NCI-H82 (cell line): Measurements from ENCODE around the gene MAN2C1.
"Not testable (repeated sequence)": the region's sequence is repeated elsewhere in the genome, so short reads cannot be mapped to it uniquely, and the experiment has no call there.

Experiments
- DNase-seq: peaks from one replicate; lab custom pipeline; 2025; lab: John Stamatoyannopoulos, UW

The MAN2C1 gene

DNA sequence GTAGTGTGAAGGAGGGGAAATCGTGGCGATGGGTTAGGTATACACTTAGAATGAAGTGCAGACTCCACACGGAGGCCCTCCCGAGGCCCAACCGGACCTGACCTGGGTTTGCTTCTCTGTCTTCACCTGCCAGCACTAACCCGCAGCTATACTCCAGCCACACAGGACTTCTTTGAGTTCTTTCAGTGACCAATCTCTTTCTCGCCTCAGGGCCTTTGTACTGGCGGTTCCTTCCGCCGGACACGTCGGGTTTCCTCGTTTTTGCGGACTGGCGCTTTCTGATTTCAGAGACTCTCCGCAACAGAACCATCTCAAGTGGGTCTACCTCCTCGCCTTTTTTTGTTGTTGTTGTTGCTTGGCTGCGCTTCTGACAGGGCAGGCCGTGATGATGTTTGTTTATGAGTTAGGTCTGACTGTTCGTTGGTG lies 21.6 kb downstream of the MAN2C1 start, which contains the start of gene NEIL1:
Gene NEIL1, plus strand, starts transcription at position 244 of the 426 bp plus-strand sequence. CDS start 1,867 bp downstream, outside the sequence.
- DNase-seq = no peak

DNA sequence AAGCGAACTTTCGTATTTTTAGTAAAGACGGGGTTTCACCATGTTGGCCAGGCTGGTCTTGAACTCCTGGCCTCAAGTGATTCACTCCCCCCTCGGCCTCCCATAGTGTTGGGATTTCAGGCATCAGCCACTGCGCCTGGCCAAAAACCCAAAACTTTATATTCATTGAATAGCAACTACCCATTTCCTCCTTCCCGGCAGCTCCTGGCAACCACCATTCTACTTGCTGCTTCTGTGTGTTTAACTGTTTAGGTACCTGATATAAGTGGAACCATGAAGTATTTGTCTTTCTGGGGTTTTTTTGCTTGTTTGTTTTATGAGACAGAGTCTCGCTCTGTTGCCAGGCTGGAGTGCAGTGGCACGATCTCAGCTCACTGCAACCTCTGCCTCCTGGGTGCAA lies 24.5 kb downstream of the MAN2C1 start:
- DNase-seq = not testable (repeated sequence)

DNA sequence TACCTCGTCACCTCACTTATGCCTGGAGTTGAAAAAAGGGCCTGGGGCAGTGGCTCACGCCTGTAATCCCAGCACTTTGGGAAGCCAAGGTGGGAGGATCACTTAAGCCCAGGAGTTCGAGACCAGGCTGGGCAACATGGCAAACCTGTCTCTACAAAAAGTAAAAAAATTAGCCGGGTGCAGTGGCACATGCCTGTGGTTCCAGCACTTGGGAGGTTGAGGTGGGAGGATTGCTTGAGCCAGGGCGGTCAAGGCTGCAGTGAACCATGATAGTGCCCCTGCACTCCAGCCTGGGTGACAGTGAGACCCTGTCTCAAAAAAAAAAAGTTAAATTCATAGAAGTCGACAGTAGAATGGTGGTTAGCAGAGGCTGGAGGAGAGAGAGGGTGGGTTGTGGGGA lies 26.2 kb downstream of the MAN2C1 start:
- no peak for DNase-seq

DNA sequence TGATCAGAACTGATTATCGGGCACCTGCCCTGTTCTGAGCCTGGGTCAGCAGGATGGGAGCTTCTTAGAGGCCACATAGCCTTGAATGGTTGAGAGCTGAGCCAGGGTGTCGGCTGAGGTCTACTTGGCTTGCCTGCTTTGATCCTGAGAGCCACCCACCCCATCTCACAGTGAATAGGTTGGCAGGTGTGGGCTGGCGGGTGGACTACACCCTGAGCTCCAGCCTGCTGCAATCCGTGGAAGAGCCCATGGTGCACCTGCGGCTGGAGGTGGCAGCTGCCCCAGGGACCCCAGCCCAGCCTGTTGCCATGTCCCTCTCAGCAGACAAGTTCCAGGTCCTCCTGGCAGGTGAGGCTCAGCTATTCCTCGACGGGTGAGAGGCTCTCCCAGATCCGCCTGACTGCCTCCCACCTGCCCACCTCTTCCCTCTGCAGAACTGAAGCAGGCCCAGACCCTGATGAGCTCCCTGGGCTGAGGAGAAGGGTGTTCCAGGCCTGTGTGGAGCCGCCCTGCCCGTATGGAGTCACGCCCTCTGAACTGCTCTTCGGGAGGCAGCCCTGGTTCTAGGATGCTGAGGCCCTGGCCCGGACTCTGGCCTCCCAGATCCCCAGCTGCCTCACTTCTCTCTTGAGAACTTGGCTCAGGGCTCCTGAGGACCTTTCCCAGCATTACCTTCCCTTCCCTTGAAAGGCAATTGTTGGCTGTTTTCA lies 28.7 kb downstream of the MAN2C1 start:
- no peak for DNase-seq

DNA sequence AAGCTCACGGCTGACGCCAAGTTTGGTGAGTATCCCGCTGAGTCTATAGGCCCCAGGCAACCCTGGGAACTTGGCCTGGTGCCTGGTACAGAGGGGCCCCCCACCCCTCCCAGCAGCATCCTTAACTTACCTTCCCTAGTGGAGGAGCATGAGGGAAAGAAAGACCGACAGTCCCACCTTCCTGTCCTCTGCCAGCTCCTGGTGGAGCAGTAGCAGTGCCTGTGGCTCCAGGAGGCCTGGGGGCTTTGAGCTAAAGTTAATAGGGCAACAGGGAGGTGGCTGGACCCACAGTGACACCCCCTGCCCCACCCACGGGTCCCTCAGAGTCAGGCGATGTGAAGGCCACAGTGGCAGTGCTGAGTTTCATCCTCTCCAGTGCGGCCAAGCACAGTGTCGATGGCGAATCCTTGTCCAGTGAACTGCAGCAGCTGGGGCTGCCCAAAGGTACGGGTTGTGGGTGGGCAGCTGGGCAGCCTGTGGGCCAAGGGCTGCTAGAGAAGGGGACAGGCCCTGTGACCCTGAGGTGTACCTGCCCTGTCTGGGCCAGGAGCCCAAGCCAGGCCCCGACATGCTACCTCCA lies 29.7 kb downstream of the MAN2C1 start:
- no peak for DNase-seq

DNA sequence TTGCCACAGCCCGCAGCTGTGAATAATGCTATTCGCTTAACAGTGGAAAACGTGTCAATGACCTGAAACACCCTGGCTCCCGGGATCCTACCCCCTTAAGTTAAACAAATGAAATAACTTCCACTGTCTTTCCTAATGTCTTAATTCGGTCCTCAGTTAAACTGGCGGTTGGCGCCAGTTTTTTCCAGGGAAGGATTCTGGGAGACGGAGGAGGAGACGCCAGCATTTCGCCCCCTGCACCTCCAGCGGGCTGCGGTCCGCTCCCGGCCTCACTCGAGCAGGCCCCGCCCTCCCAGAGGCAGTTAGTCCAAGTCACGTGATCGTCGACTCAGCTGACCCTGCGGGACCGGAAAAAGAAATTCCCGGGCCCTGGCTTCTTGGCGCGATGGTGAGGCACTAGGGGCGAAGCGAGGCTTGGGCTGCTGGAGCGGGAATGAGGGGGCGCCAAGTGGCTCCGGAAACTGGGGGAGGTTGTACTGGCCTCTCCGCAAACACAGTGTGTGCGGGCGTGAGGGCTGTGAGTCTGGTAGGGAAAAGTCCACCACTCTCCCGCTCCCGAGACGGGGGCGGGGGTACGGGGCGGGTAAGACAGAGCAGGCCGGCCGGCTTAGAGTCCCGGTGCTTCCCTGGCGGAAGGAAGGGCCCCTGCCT lies 32.6 kb downstream of the MAN2C1 start, which contains the start of gene COMMD4:
Gene COMMD4, plus strand, starts transcription at position 359 of the 651 bp plus-strand sequence. Its CDS starts 27 bp downstream, at position 386.
- peak; percentile 98 for DNase-seq

DNA sequence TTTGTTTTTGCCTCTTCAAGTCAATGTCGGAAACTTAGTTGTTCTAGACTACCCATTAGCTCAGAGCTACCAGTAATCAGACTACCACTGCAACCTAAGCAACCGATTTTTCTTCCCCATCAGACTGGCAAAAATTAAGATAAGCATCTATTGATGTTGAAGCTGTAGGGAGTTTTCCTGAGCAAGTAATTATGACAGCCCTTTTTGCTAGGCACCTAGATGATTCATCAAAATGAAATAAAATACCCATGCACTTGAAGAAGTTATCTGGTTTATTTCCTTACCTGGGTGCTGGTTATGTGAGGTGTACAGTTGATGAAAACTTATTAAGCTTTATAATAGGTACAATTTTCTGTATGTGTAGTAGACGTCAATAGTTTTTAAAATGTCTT lies 33.1 kb downstream of the MAN2C1 start:
- DNase-seq = no peak

DNA sequence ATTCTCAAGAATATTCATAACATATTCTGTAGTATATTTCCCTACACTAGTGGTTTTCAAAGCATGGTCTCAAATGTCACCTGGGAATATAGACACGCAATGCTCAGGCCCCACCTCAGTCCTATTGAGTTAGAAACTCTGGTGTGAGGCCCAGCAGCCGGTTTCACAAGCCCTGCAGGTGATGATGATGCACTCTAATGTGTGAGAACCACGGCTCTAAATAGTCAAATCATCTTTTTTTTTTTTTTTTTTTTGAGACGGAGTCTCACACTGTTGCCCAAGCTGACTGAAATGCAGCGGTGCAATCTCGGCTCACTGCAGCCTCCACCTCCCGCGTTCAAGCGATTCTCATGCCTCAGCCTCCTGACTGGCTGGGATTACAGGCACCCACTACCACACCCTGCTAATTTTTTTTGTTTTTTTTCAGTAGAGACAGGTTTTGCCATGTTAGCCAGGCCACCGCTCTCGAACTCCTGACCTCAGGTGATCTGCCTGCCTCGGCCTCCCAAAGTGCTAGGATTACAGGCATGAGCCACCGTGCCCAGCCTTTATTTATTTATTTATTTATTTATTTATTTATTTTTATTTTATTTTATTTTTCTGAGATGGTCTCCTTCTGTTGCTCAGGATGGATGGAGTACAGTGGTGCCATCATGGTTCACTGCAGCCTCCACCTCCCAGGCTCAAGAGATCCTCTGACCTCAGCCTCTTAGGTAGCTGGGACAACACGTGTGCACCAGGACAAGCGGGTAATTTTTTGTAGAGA lies 34.6 kb downstream of the MAN2C1 start:
- not testable (repeated sequence) for DNase-seq

DNA sequence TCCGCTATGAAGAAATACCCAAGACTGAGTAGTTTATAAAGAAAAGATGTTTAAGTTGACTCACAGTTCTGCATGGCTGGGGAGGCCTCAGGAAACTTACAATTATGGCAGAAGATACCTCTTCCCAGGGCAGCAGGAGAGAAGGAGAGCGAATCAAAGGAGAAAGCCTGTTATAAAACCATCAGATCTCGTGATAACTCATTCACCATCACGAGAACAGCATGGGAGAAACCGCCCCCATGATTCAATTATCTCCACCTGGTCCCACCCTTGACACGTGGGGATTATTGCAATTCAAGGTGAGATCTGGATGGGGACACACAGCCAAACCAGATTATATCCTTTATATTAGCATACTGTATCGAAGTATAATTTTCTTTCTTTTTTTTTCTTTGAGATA lies 36.3 kb downstream of the MAN2C1 start:
- DNase-seq = peak; percentile 38

DNA sequence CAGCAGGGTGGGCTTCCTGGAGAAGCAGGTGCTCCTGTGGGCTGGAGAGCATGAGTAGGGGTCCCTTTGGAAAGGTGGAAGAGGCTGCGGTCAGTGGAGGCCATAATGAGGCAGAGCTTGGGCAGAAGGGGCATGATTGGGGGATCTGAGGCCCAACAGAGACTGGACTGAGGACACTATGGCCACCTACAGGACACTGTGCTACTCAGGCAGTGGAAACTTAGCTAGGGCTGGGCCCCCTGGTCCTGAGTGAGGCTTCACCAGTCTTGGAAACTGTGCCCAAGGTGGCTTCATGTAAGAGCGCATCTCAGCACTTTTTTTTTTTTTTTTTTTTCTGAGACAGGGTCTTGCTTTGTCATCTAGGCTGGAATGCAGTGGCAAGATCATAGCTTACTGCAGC lies 38.8 kb downstream of the MAN2C1 start:
- no peak for DNase-seq

DNA sequence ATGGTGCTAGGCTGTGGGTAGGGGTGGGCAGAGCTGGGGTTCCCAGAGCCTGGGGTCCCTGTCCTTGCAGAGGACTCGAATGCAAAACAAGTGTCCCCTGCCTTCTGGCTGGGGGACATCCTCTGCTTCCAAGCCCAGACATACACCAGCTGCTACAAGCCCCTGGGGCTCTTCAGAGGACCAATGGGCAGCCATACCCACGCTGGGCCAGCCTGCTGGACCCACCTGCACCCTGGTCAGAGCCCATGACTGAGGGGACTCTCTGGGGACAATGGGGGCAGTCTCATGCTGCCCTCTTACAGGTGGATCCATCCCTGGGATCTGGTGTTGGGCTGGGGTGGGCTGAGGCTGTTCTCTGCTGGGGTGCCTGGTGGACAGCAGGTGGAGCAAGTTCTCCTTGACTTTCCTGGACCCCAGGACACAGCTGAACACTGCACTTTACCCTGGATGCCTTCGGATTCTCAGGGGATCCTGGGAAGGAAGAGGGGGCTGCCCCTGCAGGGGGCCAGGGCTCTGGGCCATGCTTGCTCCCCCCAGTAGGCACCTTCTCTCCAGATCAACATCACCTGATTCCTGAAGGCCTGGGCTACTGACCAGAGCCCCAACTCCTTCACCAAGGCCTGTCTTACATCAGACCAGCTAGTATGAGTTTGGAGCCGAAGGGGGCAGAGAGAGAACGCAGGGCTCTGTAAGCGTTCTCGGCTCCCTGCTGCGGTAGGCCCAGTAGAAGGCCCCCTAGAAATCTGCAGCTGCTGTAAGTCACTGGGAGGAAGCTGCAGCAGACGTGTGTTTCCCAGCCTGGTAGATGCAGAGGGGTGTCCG lies 39.7 kb downstream of the MAN2C1 start:
- DNase-seq = no peak

DNA sequence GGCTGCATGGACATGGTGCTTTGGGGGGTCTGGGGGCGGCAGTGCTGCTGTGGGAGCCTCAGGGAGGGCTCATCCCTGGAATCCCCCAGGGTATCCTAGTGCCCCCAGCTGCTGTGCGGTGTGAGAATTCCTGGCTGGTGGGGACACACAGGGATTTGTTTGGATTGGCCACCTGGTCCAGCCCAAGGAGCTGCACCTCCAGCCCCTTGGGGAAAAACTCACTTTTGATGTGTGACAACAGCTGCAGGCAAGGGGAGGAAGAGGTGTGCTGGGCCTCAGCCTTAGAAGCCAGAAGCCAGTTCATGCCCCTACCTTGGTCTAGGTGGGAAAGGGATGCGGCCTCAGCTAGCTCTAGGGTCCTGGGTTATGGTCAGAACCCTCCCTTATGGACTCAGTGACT lies 40.9 kb downstream of the MAN2C1 start:
- DNase-seq = no peak

DNA sequence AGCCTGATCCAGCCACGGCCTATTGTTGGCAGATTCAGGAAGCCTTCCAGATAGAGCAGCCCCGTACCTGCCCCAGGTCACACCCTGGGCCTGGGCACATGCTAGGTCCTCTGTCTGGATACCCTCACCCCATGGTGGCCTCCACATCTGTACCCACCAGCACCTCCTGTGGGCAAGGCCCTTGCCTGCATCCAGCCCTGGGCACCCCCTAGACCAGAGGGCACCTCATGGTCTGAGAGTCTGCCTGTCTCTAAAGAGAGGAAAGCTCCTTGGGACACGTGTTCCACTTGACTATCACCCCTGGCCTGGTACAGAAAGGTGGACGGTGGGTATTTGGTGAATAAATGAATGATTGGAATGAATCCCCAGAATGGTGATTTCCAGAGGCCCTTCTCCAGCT lies 41.4 kb downstream of the MAN2C1 start:
- DNase-seq = no peak

DNA sequence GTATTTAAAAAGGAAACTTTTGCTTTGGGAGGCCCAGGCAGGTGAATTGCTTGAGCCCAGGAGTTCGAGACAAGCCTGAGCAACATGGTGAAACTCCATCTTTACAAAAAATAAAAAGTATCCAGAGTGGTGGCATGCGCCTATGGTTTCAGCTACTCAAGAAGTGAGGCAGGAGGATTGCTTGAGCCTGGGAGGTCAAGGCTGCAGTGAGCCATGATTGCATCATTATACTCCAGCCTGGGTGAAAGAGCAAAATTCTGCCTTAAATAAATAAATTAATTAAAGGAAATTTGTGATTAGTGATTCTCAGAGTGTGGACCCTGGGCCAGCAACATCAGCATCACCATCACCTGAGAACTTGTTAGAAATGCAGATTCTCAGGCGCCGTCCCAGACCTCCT lies 42.5 kb downstream of the MAN2C1 start:
- DNase-seq = no peak

DNA sequence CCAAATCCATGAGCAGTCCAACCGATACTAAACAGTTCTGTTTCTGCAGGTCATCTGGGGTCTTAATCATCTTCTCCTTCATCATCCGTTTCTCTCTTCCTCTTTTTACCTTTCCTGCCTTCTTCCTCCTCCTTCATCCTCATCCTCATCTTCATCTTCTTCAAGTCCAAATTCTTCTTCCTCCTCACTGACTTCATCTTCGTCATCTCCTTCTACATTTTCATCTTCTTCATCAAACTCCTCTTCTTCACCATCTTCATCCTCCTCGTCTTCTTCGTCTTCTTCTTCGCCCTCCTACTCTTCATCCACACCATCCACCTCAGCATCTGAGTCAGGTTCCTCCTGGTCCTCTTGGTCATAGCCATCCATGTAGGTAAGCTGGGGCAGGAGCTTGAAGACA lies 46.7 kb downstream of the MAN2C1 start:
- DNase-seq = no peak

DNA sequence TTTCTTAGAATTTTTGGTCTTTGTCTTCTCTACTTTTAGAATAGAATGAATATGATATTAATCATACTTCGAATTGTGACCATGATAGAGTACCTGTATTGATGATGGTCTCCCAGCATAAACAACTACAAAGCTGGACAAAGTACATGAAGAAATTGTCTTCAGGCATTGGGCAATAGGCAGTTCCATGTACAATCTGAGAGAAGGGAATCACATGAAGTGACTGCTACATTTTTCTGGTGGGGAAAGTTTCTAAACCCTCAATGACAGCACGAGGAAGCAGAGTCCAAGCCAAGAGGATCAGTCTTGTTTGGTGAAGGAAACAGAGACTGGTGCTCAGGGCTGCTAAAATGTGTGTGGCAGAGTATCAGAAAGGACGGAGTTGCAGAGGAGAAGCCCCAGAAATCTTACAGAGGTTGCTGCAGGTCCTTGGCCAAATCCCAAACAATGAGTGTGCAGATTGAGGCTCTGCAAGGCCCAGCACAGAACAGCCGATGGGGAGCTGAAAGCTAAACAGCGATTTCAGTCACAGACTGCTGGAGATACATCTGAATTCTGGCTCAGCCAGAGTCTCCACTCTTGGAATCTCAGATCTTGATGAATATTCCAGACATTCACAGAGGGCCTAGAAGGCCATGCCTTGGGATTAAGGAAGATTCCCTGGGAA lies 49.0 kb downstream of the MAN2C1 start:
- DNase-seq = not testable (repeated sequence)

DNA sequence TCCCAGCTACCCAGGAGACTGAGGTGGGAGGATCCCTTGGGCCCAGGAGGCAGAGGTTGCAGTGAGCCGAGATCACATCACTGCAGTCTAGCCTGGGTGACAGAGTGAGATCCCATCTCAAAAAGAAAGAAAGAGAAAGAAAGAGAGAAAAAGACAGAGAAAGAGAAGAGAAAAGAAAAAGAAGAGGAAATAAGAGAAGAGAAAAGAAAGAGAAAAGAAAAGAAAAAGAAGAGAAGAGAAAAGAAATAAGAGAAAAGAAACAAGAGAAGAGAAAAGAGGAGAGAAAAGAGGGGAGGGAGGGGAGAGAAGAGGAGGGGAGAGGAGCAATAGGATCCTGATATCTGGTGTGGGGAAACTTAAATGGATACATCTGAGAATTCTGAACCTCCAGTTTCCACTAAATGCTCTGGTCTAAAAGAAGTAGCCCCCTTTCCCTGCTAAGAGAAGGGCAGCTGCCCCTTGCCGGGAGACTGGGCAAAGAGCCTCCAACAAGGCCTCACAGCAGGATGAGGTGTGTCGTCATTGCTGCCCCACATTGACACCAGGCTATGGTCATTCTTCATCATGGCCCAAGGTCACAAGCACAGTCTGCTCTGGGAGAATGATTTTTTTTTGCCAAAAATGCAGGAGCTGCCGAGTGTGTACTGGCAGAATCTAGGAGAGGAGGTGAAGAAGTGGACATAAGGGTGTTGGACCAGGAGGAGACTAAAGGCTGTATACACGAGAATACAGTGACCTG lies 53.7 kb downstream of the MAN2C1 start:
- DNase-seq = no peak

DNA sequence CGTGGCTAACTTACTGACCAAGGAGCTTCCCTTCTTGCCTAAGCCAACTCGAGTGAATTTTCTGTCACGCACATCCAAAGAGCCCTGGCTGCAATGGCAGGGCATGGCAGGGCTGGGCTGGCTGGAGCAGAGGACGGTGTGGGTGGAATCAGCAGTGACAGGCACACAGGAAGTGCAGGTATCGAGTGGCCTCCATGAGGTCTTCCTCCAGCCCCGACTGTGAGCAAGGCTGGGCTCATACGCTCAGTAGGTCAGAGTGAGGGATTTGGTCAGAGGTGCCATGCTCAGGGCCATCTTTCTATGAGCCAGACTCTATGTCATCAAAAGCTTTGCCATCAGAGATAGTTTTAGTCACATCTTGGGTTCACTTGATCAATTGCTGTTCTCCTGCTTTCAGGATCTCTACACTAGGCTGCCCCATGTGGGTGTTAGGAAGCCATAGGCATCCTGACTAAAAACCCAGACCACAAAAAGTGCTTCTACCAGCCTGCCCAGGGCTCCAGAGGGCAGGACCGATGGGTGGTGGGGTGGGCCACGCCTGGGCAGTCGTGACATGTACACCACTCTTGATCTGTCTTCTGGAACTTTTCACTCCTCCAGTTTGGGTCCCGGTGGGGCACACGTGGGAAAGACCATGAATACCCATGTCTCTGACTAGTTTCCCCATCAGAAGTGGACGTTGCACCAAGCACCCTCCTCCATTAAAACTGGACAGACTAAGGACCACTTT lies 55.1 kb downstream of the MAN2C1 start:
- DNase-seq = no peak

DNA sequence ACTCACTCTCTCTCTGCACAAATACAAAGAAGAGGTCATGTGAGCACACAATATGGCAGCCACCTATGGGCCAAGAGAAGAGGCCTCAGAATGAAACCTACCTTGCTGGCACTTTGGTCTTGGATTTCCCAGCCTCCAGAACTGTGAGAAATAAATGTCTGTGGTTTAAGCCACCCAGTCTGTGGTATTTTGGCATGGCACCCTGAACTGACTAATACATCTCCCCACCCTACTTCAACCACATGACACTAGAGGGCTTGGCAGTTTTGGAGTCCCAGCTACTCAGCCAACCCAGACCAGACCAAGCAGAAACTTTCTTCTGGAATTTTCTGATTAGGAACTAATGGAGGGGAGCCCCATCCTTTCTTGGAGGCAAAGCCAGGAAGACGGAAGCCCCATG lies 55.9 kb downstream of the MAN2C1 start:
- not testable (repeated sequence) for DNase-seq

DNA sequence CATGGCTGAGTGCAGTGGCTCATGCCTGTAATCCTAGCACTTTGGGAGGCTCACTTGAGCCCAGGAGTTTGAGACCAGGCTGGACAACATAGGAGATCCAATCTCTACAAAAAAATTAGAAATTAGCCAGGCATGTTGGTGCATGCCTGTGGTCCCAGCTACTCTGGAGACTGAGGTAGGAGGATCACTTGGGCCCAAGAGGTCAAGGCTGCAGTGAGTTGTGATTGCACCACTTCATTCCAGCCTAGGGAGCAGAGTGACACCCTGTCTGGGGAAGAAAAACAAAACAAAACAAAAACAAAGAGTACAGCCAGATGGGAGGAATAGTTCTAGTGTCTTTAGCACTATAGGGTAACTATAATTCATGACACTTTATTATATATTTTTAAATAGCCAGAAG lies 58.7 kb downstream of the MAN2C1 start:
- no peak for DNase-seq
